Rectal smooth muscle tissue (tissue), 1 donor: Measurements from ENCODE around the gene HSFX4.
A peak's percentile ranks its signal among the peaks of the same experiment; 100 is the strongest.
"Not testable (repeated sequence)": the region's sequence is repeated elsewhere in the genome, so short reads cannot be mapped to it uniquely, and the experiment has no call there.

Experiments
- H3K27ac ChIP-seq: one replicate; pipeline ENCODE4 v1.7.0; 2013; ENCODE audit warnings: low read depth, low read length, inconsistent platforms
- H3K27me3 ChIP-seq: one replicate; pipeline ENCODE4 v1.7.0; 2013; ENCODE audit warnings: low read length; ENCODE audit not compliant: control insufficient read depth, insufficient read depth
- H3K36me3 ChIP-seq: one replicate; pipeline ENCODE4 v1.7.0; 2013; ENCODE audit warnings: low read length; ENCODE audit not compliant: control insufficient read depth, insufficient read depth
- H3K4me1 ChIP-seq: one replicate; pipeline ENCODE4 v1.7.0; 2013; ENCODE audit warnings: low read length; ENCODE audit not compliant: control insufficient read depth, insufficient read depth
- H3K4me3 ChIP-seq: one replicate; pipeline ENCODE4 v1.7.0; 2013; ENCODE audit warnings: low read length
- H3K9ac ChIP-seq: one replicate; pipeline ENCODE4 v1.7.0; 2013; ENCODE audit warnings: low read length

The HSFX4 gene

GRCh38 chrX:149924434-149924833, 4.9 kb upstream of the HSFX4 start:
- H3K36me3 ChIP-seq, H3K27ac ChIP-seq, H3K27me3 ChIP-seq, H3K9ac ChIP-seq, H3K4me1 ChIP-seq, H3K4me3 ChIP-seq: not testable (repeated sequence)

GRCh38 chrX:149927245-149927963, 2.0 kb upstream of the HSFX4 start:
- not testable (repeated sequence) for H3K27me3 ChIP-seq, H3K4me3 ChIP-seq, H3K27ac ChIP-seq, H3K36me3 ChIP-seq, H3K9ac ChIP-seq, H3K4me1 ChIP-seq

DNA sequence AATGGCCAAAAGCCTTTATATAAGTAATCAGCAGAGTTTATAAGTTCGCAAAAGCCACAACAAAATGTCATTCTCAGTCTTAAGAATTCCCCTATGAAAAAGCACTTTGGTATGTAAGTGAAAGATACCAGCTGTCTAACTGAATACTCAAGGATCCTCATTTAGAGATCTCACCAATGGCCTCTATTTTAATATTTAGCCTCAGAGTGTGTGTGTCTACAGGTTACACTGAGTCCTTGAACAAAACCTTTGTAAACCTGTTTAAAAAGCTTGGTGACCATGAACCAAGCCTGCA, 1.5 kb upstream of the HSFX4 start:
- not testable (repeated sequence) for H3K4me1 ChIP-seq, H3K27ac ChIP-seq, H3K9ac ChIP-seq, H3K27me3 ChIP-seq, H3K36me3 ChIP-seq, H3K4me3 ChIP-seq

GRCh38 chrX:149928635-149929034, 738 bp upstream of the HSFX4 start:
- not testable (repeated sequence) for H3K4me3 ChIP-seq, H3K9ac ChIP-seq, H3K27me3 ChIP-seq, H3K4me1 ChIP-seq, H3K27ac ChIP-seq, H3K36me3 ChIP-seq

DNA sequence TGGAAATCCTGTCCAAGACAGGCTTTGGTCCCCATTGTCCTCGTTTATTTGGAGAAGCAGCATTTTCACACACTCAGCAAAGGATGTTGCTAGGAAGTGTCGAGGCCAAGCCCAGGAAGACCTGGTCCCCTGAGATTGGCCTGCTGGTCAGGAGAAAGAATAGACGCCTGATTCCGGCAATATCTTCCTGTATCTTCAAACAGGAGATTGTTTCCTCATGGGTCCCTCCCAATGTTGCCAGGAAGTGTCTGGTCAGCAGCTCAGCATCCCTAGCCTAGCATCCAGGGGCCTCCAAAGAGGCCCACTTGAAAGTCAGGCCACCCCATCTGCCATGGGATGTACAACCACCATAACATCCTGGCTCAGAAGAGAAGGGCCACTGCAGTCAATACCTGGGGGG, 2.0 kb downstream of the HSFX4 start:
- not testable (repeated sequence) for H3K9ac ChIP-seq

GRCh38 chrX:149932150-149932549, 2.8 kb downstream of the HSFX4 start:
- H3K4me3 ChIP-seq, H3K36me3 ChIP-seq, H3K9ac ChIP-seq, H3K4me1 ChIP-seq, H3K27me3 ChIP-seq, H3K27ac ChIP-seq: not testable (repeated sequence)

More for the DNA sequence above, 2.0 kb downstream of the HSFX4 start:
- not testable (repeated sequence) for H3K36me3 ChIP-seq, H3K27me3 ChIP-seq, H3K27ac ChIP-seq, H3K4me1 ChIP-seq, H3K4me3 ChIP-seq

- not testable (repeated sequence) for H3K4me1 ChIP-seq, H3K9ac ChIP-seq, H3K36me3 ChIP-seq, H3K27me3 ChIP-seq, H3K4me3 ChIP-seq, H3K27ac ChIP-seq
These were observed 3.6 kb downstream of the HSFX4 start for GRCh38 chrX:149932970-149933369.

GRCh38 chrX:149933547-149933946, 4.2 kb downstream of the HSFX4 start:
- H3K9ac ChIP-seq, H3K27ac ChIP-seq, H3K4me1 ChIP-seq, H3K4me3 ChIP-seq, H3K36me3 ChIP-seq, H3K27me3 ChIP-seq: not testable (repeated sequence)

GRCh38 chrX:149937328-149937727, 8.0 kb downstream of the HSFX4 start:
- not testable (repeated sequence) for H3K27ac ChIP-seq, H3K36me3 ChIP-seq, H3K27me3 ChIP-seq, H3K4me1 ChIP-seq
- H3K9ac ChIP-seq, result peak overlapping the region; percentile 24
- H3K4me3 ChIP-seq, result peak overlapping the region; percentile 53

DNA sequence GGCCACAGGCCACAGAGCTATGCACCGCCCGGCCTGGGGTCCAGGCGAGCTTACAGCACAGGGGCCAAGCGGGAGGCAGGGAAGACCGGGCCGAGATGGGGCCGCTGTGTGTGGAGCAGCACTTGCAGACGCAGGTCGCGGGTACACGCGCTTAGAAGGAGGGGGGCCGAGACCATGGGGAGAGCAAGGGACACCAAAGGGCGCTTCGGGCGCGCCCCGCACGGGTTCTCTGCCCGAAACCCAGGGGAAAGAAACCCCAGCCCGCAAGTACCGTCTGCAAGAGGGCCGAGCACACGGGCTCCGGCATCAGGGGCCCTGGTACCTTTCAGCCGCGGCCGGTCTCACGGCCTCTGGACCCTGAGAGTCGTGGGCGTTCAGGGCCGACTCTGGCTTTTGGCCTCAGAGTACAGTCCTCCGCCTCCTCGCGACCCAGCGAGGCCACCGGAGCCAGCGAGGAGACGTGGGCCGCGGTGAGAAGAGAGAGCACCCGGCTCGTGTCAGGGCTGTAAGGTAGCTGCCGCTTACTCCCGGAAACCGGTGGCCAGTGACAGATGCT, 8.6 kb downstream of the HSFX4 start:
- peaks cover 3% of the 10 kb centered on the region for H3K4me1 ChIP-seq
- H3K27ac ChIP-seq, result peak overlapping the region; percentile 88
- no peaks in the 10 kb centered on the region for H3K27me3 ChIP-seq
- H3K4me3 ChIP-seq, result peak overlapping the region; percentile 53
- H3K9ac ChIP-seq, result peak overlapping the region; percentile 58
- peaks cover 3% of the 10 kb centered on the region for H3K36me3 ChIP-seq

GRCh38 chrX:149938427-149938880, 9.1 kb downstream of the HSFX4 start, which contains the start of gene EOLA2:
TSS of gene EOLA2 (minus strand) at chrX:149938491. CDS start at chrX:149933874, 4,617 bp downstream.
- peak within 1 kb of the TSS; percentile 88 for H3K27ac ChIP-seq
- H3K4me3 ChIP-seq, result peak within 1 kb of the TSS; percentile 53
- peaks cover 3% of the 10 kb centered on the region for H3K4me1 ChIP-seq
- peaks cover 3% of the 10 kb centered on the region for H3K36me3 ChIP-seq
- H3K9ac ChIP-seq, result peak within 1 kb of the TSS; percentile 58
- H3K27me3 ChIP-seq, result no peaks in the 10 kb centered on the region

- H3K9ac ChIP-seq, result no peak overlapping the region
- peak overlapping the region; percentile 88 for H3K27ac ChIP-seq
- H3K4me1 ChIP-seq, result peaks cover 3% of the 10 kb centered on the region
- H3K4me3 ChIP-seq, result no peak overlapping the region
- peaks cover 4% of the 10 kb centered on the region for H3K36me3 ChIP-seq
- H3K27me3 ChIP-seq, result no peaks in the 10 kb centered on the region
These were observed 9.7 kb downstream of the HSFX4 start for GRCh38 chrX:149938881-149939654.

DNA sequence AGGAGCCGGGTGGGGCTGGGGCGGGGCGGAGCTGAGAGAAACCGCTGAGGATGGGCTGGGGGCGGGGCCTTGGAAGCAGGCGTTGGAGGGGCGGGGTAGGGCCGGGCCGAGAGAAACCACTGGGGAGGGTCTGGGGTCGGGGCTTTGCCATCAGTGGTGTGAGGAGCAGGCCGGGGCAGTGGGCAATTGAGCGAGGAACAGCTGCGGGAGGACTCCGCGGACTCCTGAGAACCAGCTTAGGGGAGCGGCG, 10.2 kb downstream of the HSFX4 start:
- H3K36me3 ChIP-seq, result peaks cover 4% of the 10 kb centered on the region
- no peak overlapping the region for H3K9ac ChIP-seq
- H3K27ac ChIP-seq, result peak overlapping the region; percentile 95
- peak overlapping the region; percentile 58 for H3K4me3 ChIP-seq
- no peaks in the 10 kb centered on the region for H3K27me3 ChIP-seq
- peaks cover 3% of the 10 kb centered on the region for H3K4me1 ChIP-seq
